Activated CD8-positive, alpha-beta T cell treated with anti-CD3 and anti-CD28 coated beads for 36 hours (primary cell): ENCODE results near the gene CTAGE1. TPM values are rescaled to one million over a fixed set of nuclear protein-coding genes. Genes with fewer than 3 reads are reported as not detected.
A peak's percentile ranks its signal among the peaks of the same experiment; 100 is the strongest.
"Not testable (repeated sequence)": the region's sequence is repeated elsewhere in the genome, so short reads cannot be mapped to it uniquely, and the experiment has no call there.

Experiments used
- ATAC-seq: fragments of 200-7000 bp; cut with Tn5 transposase; one replicate; pipeline ENCODE4 v1.10.0; 2021; ENCODE audit warnings: mild to moderate bottlenecking, moderate library complexity
- CTCF ChIA-PET: fragments of 350-600 bp; sonication (Branson Sonifier 250); formaldehyde crosslinking; loops from one replicate; lab custom pipeline; 2021; ENCODE audit warnings: antibody characterized with exemption; lab: Charles Lee
- POLR2A ChIA-PET: fragments of 350-600 bp; sonication (Branson Sonifier 250); formaldehyde crosslinking; loops from one replicate; lab custom pipeline; 2021; ENCODE audit warnings: antibody characterized with exemption; lab: Charles Lee
- DNase-seq: peaks from one replicate; pipeline ENCODE4 v3.0.0-alpha.2; 2020
- H3K27ac Mint-ChIP-seq: one replicate; pipeline ENCODE4 v1.8.0; 2021; ENCODE audit warnings: mild to moderate bottlenecking, mixed read lengths
- H3K27me3 Mint-ChIP-seq: one replicate; pipeline ENCODE4 v1.8.0; 2021; ENCODE audit warnings: mixed read lengths
- H3K36me3 Mint-ChIP-seq: one replicate; pipeline ENCODE4 v1.8.0; 2021; ENCODE audit warnings: low read depth, mixed read lengths
- H3K4me1 Mint-ChIP-seq: one replicate; pipeline ENCODE4 v1.8.0; 2021; ENCODE audit warnings: low read depth, mixed read lengths
- H3K4me3 Mint-ChIP-seq: one replicate; pipeline ENCODE4 v1.8.0; 2021; ENCODE audit warnings: mild to moderate bottlenecking, moderate library complexity, mixed read lengths
- H3K9me3 Mint-ChIP-seq: one replicate; pipeline ENCODE4 v1.8.0; 2021; ENCODE audit warnings: mixed read lengths
- intact Hi-C: fragments of 100-400 bp; cut with micrococcal nuclease; formaldehyde crosslinking; loops from one replicate; pipeline ENCODE4 v1.10.0; 2022
- total RNA-seq, 2 experiments: library from RNA; stranded (reverse); gene quantifications; one replicate each; pipeline ENCODE4 v1.2.3, GENCODE V29; 2021
- TF ChIP-seq, protein P1 (sequence below): fragments of 200-600 bp; IDR thresholded peaks from one replicate; pipeline ENCODE4 v1.8.0; 2022; ENCODE audit warnings: antibody characterized with exemption, mild to moderate bottlenecking

The CTAGE1 gene
- total RNA-seq, 2 experiments from 2014 or later, result not detected

DNA sequence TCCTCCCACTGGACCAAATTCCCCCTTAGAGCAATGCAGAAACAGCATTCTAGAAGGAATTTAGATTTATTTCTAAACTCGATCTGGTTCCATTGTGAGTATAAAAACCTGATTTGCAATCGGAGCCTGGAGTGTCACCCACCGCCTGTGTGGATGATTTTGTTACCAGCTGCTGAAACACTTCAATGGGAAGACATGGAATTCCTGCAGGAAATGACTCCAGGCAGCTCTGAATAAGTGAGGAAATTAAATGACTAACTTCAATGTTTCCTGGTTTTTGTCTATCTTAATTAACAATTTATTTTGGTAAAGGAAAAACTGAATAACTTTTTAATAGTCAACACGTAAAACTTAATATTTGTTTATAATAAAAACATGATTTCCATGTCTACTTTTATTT lies 19.3 kb downstream of the CTAGE1 start:
- no peak for ATAC-seq
- CTCF ChIA-PET, result interaction anchor here (1.2 kb wide), 1 partner anchor 9 kb away, joined by 4 read pairs; no protein-coding TSS in a partner anchor
- POLR2A ChIA-PET, result no interaction called here
- intact Hi-C loops, result no loop called here
- no peaks in the 10 kb centered on the region for H3K27me3 Mint-ChIP-seq
- H3K36me3 Mint-ChIP-seq, result no peaks in the 10 kb centered on the region
- no peaks in the 10 kb centered on the region for H3K4me1 Mint-ChIP-seq
- no peak for DNase-seq
- TF ChIP-seq, protein P1, sequence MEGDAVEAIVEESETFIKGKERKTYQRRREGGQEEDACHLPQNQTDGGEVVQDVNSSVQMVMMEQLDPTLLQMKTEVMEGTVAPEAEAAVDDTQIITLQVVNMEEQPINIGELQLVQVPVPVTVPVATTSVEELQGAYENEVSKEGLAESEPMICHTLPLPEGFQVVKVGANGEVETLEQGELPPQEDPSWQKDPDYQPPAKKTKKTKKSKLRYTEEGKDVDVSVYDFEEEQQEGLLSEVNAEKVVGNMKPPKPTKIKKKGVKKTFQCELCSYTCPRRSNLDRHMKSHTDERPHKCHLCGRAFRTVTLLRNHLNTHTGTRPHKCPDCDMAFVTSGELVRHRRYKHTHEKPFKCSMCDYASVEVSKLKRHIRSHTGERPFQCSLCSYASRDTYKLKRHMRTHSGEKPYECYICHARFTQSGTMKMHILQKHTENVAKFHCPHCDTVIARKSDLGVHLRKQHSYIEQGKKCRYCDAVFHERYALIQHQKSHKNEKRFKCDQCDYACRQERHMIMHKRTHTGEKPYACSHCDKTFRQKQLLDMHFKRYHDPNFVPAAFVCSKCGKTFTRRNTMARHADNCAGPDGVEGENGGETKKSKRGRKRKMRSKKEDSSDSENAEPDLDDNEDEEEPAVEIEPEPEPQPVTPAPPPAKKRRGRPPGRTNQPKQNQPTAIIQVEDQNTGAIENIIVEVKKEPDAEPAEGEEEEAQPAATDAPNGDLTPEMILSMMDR, result no peak
- H3K27ac Mint-ChIP-seq, result no peak overlapping the region
- H3K9me3 Mint-ChIP-seq, result no peaks in the 10 kb centered on the region
- no peak overlapping the region for H3K4me3 Mint-ChIP-seq

DNA sequence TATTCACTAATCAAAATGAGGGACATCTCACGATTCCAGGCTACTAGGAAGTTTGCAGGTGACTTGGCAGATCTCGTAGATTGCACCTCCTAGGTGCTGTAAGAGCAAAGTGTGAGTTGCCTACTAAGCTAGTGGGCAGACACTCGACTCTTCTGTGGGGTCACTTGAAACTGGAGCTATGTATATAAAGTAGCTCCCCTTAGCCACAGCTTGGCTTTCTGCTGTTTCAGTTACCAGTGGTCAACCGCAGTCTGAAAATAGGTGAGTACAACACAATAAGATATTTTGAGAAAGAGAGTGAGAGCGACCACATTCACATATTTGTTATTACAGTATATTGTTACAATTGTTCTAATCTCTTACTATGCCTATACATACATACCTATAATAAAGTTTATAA lies 23.3 kb downstream of the CTAGE1 start:
- intact Hi-C loops, result no loop called here
- DNase-seq (no peak), ATAC-seq (no peak)
- Mint-ChIP-seq H3K4me3 (no peak overlapping the region), H3K4me1 (peaks cover 12% of the 10 kb centered on the region), H3K36me3 (no peaks in the 10 kb centered on the region), H3K27ac (no peak overlapping the region), H3K27me3 (no peaks in the 10 kb centered on the region), H3K9me3 (no peaks in the 10 kb centered on the region)
- TF ChIP-seq, protein P1, result no peak
- ChIA-PET CTCF (no interaction called here), POLR2A (interaction anchor here (0.6 kb wide), 1 partner anchor 440 kb away, joined by 3 read pairs; no protein-coding TSS in a partner anchor)

DNA sequence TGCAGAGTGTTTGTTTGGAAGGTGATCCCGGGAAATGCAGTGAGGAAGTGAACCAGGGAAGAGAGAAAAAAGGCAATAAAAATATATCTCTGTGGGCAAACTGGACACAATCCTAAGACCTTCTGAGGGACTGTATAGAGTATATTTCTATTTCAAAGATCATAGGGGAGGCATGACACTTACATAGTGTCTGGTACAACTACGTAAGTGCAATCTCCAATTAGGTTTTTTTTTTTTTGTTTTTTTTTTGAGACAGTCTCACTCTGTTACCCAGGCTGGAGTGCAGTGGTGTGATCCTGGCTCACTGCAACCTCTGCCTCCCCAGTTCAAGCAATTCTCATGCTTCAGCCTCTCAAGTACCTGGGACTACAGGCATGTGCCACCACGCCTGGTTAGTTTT lies 24.6 kb downstream of the CTAGE1 start:
- intact Hi-C loops, CTCF ChIA-PET, H3K36me3 Mint-ChIP-seq, H3K27me3 Mint-ChIP-seq, H3K27ac Mint-ChIP-seq, H3K9me3 Mint-ChIP-seq, ATAC-seq, DNase-seq, POLR2A ChIA-PET, H3K4me3 Mint-ChIP-seq: not testable (repeated sequence)
- H3K4me1 Mint-ChIP-seq, result peaks cover 12% of the 10 kb centered on the region

DNA sequence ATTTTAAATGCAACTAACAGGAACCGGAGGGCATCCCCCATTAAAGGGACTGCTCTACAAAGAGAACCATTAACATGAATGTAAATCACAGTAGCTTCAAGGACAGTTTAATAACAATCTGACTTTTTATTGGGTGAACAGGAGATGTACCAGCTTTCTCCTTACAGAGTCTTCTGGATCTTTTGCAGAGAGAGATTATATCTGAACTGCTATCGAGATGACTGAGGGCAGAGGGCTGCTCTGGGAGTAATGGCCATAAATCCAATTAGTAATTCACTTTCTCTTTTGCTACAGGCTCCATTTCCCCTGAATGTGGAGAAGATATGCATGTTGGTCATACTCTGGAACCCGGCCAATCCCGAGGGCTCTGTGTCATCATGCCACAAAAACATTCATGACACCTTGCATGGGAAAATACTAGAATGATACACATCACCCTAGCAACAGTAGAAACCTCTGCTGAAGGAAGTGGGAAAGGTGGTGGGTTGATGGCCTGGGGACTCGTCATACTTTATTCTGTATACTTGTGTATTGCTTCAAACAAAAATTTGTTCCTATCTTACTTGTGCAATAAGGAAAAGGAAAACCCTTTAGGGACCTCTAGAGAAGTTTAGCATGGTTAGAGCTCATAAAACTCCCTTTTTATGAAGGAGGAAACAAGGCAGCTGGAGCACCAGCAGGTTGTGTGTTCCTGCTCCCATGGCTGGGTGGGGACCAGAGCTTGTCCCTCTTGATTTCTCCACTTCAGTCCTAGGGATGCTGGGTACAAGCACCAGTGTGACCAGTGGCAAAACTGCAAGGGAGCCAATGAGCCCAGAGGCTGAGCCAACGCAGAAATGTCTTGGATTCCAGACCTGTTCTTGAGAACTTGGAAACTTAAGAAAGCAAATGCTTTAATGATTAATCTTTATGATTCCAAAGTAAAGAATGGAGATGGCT lies 26.0 kb downstream of the CTAGE1 start:
- H3K9me3 Mint-ChIP-seq, result no peaks in the 10 kb centered on the region
- no peak overlapping the region for H3K27ac Mint-ChIP-seq
- POLR2A ChIA-PET, result no interaction called here
- peak; percentile 87 for ATAC-seq
- TF ChIP-seq, protein P1, result no peak
- intact Hi-C loops, result no loop called here
- H3K36me3 Mint-ChIP-seq, result no peaks in the 10 kb centered on the region
- H3K27me3 Mint-ChIP-seq, result no peaks in the 10 kb centered on the region
- peak; percentile 77 for DNase-seq
- H3K4me3 Mint-ChIP-seq, result no peak overlapping the region
- CTCF ChIA-PET, result no interaction called here
- H3K4me1 Mint-ChIP-seq, result peaks cover 12% of the 10 kb centered on the region

DNA sequence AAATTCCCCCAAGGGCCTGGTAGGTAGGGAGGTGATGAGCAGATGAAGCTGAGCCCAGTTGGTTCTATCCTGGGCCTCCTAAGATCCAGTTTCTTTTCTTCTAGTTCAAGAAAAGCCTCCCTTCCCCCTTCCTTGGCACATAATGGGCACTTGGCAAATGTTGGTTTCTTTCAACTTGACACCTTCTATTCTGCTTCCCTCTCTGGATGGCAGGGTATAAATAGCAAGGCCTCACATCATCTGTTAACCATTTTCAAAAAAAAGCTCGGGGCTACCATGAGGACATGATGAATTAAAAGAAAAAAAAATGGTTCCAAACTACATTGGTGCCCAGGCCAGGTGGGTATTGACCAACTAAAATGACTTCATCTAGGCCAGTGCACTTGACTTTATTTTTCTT lies 29.9 kb downstream of the CTAGE1 start:
- H3K27me3 Mint-ChIP-seq, result no peaks in the 10 kb centered on the region
- H3K36me3 Mint-ChIP-seq, result no peaks in the 10 kb centered on the region
- no peak overlapping the region for H3K27ac Mint-ChIP-seq
- intact Hi-C loops, result no loop called here
- H3K4me3 Mint-ChIP-seq, result no peak overlapping the region
- TF ChIP-seq, protein P1, result no peak
- H3K4me1 Mint-ChIP-seq, result peaks cover 13% of the 10 kb centered on the region
- no peak for ATAC-seq
- no peaks in the 10 kb centered on the region for H3K9me3 Mint-ChIP-seq
- DNase-seq, result no peak
- CTCF ChIA-PET, result no interaction called here
- POLR2A ChIA-PET, result interaction anchor here (1.0 kb wide), 1 partner anchor 78 kb away, joined by 3 read pairs; no protein-coding TSS in a partner anchor
